GM18909 (cell line): ENCODE data around the gene GNB5.

Source experiments
- ATAC-seq: cut with Tn5 transposase; IDR thresholded peaks from one replicate; pipeline ENCODE4 v1.9.1; 2021; ENCODE audit warnings: mild to moderate bottlenecking; ENCODE audit not compliant: unreplicated experiment, poor library complexity

GNB5 gene

DNA sequence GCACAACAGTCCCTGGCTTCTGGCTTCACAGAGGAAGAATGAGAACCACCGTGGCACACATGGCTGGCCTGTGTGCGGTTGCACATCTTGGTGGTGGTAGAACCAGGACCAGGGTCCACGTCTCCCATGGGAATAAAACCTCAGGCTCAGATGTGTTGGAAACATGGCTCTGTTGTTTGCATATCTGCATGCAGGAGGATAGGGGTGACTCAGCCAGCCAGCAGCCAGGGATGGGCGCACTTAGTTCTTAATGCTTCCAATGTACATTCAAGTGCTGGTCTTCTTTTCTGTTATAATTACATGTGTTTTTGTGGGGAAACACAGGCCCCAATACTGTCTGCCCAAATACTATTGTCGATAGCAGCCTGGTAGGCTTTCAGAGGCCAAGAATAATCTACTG lies 42.8 kb downstream of the GNB5 start:
- no peak for ATAC-seq

- ATAC-seq, result no peak
Measured at GRCh38 chr15:52146776-52147175, 44.4 kb downstream of the GNB5 start.

- ATAC-seq, result no peak
Measured at GRCh38 chr15:52146261-52146660, 44.9 kb downstream of the GNB5 start.

DNA sequence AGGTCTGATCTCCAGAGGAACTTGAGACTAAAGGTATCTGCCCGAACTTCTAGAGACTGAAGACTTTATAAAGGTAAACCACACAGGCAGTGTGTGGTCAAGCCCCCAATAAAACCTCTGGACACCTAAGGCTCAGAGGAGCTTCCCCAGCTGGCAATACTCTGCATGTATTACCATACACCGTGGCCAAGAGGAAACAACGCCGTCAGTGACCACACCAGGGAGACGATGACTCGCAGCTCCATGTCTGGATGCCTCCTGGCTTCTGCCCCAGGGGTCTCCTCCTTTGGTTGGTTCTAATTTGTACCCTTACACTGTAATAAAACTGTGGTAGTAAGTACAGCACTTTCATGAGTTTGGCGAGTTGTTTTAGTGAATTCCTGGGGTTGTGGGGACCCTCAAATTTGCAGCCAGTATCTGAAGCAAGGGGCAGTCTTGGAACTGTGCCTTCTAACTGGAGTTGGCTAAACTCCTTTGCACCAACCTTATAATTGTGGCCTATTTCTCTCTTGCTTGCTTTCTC lies 46.5 kb downstream of the GNB5 start:
- ATAC-seq, result no peak

DNA sequence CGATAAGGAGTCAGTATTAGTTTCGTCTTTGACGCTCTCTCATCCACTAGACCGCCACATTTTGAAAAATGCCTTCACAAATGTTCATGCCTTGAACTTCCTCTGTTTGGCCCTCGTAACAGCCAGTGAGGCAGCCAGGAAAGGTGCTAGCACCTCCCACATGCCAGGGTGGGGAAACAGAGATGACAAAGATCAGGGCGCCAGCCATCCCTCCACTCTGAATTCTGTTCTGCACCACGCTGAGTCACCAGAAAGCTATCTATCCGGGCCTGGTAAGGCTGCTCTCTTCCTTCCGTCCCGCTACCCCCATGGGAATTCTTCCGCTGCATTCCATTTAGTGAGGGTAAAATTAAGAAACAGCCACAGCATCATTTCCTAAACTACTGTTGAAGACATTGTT lies 47.3 kb downstream of the GNB5 start:
- ATAC-seq, result no peak

GRCh38 chr15:52140646-52141045 lies 50.5 kb downstream of the GNB5 start:
- no peak for ATAC-seq

GRCh38 chr15:52139599-52140462 lies 51.4 kb downstream of the GNB5 start:
- ATAC-seq, result peak; percentile 67

DNA sequence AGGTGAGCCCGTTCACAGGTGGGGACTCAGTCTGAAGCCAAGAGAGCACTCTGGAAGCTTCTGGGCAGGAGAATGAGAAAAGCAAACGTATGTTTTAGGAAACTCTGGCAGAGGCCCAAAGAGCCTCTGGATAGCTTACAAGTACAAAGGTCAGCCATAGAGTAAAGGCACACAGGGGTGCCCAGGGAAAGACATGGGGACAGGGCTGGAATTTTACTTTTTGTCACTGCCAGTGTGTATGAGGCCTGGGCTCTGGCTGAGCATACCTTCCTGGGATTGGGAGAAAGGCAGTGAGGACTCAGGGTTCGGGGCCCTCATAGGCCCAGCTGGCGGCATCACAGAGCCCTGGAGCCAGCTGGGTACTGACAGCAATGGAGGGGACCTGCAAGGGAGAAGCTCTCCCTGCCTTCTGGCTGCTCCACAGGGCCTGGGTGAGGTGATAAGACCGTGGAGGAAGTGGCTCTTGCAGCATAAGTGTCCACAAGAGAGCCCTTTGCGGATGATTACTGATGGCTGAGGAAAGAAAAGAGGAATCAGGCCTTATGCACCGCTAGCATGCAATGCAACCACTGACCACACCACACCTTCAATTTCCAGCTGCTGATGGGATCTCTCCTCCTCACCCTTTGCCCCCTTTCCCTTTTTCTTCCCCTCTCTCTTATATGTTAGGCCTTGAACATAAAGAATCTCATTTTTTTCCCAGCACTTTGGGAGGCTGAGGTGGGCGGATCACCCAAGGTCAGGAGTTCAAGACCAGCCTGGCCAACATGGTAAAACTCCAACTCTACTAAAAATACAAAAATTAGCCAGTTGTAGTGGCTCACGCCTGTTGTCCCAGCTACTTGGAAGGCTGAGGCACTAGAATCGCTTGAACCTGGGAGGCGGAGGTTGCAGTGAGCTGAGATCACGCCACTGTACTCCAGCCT lies 53.5 kb downstream of the GNB5 start:
- no peak for ATAC-seq

GRCh38 chr15:52136442-52136980 lies 54.7 kb downstream of the GNB5 start:
- no peak for ATAC-seq

GRCh38 chr15:52134502-52135144 lies 56.6 kb downstream of the GNB5 start:
- no peak for ATAC-seq

DNA sequence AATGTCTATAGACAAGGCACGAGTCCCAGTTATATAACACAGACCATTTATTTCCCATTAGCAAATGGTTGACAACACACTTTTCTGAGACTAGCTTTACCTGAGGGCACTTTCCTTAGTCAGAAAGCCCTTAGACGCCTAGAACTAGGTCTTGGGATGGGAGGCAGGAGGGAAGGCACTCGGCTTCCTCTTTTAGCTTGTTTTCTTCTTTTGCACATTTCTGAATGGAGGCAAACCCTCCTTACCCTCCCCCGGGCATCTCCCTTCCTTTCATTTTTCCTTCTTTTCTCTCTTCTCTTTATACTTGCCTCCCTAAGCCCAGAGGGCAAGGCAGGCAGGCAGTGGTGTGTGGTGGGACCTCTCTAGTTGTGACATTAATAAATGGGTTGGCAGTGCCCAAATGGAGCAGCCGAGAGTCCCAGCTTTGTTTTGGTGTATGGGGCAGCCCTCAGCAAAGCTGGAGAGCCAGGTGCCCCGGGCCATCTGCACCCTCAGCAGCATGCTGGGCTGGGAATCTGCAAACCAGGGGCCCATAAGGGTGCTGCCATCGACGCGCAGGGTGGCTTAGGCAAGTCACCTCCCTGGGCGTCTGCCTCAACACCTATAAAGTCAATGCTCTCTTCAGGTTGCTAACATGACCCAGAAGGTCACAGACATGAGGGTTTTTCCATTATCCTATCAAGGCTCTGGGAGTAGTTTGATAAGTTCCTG lies 57.5 kb downstream of the GNB5 start:
- ATAC-seq, result no peak

DNA sequence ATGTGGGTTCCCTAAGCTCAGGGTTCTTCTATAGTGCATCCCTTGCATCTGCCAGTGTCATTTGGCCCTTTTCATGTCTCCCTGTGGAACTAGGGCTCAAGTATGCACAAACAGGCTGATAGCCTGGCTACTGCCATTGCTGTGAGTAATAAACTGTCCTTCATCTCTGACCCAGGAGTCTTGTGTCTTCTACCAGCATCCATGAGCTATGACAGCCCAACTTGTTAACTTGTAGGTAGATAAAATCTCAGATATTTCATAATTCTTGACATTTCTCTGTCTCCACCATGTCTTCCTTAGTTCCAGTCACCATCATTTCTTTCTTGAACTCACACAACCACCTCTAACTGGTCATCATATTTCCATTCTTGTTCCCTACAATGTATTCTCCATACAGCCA lies 59.1 kb downstream of the GNB5 start:
- ATAC-seq, result no peak

DNA sequence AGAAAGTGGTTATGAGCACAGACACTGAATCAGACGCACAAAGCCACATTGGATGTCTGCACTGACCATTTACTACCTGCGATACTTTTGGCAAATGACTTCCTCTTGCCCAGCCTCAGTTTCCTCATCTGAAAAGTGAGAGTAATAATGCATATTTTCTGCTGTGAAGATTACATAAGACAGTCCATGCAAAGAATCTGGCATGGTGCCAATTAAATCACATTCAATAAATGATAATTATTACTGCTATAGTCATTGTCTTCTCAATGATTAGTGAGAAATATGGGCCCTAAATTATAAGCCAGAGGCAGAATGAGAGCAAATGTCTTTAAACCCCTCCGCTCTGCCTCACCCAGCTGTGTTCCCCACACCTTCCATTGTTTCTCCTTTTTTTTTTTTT lies 62.6 kb downstream of the GNB5 start:
- ATAC-seq, result no peak

- no peak for ATAC-seq
Measured at GRCh38 chr15:52124270-52124880, 66.8 kb downstream of the GNB5 start.

DNA sequence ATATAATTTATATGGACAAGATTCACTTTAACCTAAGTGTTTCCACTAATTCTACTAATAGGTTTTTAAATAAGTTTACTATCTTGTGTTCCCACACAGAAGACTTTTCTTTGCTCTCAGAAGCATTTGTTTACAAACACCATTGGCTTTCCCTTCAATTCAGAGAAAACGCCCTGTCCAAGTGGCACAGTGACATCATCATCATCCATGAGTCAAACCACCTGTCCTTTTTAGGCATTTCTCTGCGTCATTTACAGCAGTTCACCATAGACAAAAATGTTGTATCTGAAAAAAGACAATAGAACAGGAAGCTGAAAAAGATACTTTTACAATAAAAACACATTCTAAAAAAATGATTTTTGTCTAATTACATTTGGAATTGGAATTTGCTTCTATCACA lies 69.3 kb downstream of the GNB5 start:
- ATAC-seq, result no peak

GRCh38 chr15:52121006-52121405 lies 70.2 kb downstream of the GNB5 start:
- no peak for ATAC-seq

GRCh38 chr15:52120488-52120887 lies 70.7 kb downstream of the GNB5 start:
- no peak for ATAC-seq

GRCh38 chr15:52118969-52119749 lies 72.0 kb downstream of the GNB5 start:
- no peak for ATAC-seq

DNA sequence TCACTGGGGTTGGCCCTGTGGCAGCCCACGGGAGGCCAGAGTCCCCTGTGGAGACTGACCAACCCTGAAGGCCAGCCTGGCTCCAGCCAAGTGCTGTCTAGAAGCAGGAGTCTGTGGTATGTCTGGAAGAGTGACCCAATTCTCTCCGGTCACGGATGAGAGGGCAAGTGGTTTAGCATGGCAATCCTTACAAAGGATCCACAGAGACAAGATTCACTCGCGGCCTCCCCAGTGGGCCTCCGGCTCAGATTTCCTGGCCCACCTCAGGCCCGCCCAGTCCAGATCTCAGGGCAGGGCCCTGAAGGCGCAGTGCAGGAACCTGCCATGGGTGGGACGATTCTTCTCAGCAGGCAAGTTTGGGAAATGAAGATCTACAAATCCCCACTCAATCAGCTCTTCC lies 73.6 kb downstream of the GNB5 start:
- ATAC-seq, result no peak
